GM21515 (cell line): ENCODE measurements around the gene MEIOB.
"Not testable (repeated sequence)": the region's sequence is repeated elsewhere in the genome, so short reads cannot be mapped to it uniquely, and the experiment has no call there.

Experiments
- ATAC-seq: cut with Tn5 transposase; IDR thresholded peaks from one replicate; pipeline ENCODE4 v1.9.1; 2021; ENCODE audit not compliant: unreplicated experiment

MEIOB gene

DNA sequence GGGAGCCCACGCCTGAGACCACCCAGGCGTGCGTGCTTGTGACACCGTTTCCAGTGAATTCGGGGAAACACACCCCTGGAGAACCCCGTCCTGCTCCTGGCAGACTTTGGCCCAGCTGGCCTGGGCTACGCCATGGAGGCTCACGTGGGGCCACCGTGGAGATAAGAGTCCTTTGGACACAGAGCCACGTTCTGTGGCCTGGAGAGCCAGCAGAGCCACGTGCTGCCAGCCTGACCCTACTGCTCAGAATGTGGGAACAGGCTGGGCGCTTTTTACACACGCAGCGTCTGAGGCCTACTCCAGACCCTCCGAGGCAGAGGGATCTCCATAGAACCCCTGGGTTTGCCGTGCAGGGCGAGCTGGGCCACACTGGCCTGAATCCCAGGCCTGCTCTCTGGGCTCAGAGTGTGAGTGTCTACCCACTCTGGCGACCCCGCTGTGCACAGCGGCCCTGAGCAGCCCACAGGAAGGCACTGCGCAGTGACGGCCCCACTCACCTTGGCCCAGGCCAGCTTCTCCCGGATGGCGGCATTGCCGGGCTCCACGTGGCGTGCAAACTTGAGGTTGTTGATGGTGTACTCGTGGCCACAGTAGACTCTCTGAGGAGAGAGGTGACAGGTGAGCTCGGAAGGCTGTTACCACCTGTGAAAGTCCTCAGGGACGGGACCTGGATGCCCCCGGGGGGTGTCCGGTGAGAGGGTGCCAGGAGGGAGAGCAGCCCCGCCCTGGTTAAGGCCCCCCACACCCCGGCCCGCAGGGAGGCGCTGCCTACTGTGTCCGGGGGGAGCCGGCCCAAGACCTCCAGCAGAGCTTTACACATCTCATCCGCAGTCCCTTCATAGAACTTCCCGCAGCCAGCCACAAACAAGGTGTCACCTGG lies 55.3 kb downstream of the MEIOB start:
- ATAC-seq: no peak

DNA sequence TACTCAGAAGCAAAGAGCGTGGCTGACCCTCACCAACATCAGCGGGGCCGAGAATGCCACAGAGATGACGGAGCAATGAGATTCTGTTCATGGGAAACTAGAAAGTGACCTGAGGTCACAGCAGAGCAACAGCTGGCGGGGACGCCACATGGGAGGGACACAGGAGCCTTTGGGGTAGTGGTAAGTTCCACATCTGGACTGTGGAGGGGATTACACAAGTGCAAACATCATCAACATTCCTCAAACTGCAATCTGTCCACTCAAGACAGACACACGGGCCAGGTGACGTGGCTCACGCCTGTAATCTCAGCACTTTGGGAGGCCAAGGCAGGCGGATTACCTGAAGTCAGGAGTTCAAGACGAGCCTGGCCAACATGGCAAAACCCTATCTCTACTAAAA lies 56.5 kb downstream of the MEIOB start:
- no peak for ATAC-seq

DNA sequence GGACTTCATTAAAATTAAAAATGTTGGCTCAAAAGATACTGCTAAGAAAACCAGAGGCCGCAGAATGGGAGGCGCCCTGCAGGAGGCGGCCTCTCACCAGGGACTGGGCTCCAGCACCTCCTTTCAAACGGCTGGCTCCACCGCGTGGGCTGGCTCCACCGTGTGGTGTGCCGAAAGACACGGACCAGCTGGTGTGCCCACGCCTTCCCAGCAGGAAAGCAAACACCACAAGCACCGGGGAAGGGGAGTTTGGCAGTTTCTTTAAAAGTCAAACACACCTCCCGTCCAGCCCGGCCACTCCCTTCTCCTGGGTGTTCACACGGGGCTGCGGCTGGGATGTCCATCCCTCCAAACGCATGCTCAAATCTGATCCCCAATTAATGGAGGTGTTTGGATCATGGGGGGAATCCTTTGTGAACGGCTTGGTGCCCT lies 59.2 kb downstream of the MEIOB start:
- ATAC-seq: no peak

DNA sequence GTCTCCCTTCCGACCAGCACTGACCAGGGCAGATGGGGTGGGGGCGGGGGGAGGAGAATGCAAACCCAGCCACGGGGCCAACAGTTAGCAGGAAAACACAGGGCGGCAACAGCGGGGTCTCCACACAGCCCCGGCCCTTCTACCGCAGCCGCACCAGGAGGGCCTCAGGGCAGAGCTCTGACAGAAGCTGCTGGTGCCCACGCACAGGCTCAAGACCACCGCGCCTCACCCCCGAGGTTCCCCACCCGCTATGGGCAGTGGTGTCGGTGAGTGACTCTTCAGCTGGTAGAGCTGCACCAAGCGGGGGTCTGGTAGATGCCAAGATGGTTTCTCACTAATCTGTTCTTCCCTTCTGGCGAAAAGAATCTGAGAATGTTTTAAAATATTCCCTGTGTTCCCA lies 61.4 kb downstream of the MEIOB start:
- no peak for ATAC-seq

DNA sequence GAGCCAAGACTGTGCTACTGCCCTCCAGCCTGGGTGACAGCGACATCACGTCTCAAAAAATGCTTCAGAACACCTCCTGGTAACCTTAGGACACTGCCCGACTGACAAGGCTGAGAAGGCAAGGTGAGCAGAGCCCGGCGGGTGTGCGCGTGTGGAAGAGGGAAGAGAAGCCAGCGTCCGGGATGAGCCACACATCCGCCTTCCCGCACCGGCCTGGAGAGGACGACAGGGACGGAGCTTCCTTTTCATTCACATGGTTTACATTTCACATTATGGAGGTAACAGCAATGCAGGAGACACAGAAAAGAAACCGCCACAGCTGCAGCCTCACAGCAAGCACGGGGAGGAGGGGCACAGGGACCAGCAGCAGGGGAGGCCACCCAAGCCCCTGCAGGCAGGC lies 61.9 kb downstream of the MEIOB start:
- ATAC-seq: no peak

DNA sequence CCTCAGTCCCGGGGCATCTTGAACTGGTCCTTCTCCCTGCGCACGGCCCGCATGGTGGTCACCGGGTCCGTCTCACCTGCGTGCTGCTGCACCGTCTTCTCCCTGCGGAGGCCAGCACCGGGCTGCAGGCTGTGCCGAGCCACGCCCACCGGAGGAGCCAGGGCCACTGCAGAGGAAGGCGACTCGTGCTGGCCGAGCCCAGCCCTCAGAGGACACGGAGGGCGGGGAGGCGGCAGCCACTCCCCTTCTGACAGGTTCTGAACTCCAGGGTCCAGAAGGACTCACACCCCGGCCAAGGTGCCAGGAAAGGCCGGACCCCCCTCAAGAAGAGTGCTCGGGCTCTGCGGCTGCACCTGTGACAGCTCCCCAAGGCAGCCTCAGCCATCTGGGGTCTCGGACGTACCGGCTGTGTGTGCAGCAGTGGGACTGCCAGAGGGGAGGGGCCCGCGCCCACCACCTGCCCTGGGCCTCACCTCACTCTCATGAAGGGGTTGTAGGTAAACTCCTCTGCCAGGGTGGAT lies 62.6 kb downstream of the MEIOB start:
- no peak for ATAC-seq

DNA sequence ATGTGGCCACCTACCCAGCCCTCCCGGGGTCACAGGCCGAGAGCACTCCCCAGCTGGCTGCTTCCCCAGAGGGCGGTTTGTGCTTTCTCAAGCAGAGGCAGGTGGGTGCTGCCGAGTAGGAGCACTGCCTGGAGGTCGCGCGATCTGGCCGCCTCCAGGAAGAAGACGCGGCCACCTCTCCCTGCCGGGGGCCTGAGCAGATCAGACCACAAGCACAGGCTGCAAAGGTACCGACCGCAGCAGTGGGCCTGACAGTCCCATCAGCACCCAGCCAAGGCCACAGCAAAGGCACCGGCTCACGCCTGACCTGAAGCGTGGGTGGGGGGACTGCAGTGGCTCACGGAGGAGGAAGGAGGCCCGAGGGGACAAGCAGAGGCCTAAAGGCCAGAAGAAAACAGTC lies 63.3 kb downstream of the MEIOB start:
- no peak for ATAC-seq

DNA sequence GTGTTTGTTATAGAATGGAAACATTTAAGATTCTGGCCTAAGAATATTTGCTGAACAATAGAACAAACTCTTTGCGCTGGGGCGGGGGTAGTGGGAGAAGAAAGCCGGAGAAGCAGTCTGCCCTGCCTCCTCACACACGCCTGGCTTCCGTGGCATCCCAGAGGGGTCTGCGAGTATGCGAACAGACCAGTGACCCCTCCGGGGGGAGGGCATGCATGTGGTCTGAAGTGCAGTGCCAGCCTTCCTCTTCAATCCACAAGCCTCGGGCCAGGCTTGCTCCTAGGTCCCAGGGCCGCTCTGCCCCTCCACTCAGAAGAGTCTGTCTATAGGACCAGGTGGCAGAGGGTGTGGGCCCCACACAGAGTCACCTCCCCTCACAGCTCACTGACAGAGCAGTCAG lies 64.3 kb downstream of the MEIOB start:
- ATAC-seq: no peak

DNA sequence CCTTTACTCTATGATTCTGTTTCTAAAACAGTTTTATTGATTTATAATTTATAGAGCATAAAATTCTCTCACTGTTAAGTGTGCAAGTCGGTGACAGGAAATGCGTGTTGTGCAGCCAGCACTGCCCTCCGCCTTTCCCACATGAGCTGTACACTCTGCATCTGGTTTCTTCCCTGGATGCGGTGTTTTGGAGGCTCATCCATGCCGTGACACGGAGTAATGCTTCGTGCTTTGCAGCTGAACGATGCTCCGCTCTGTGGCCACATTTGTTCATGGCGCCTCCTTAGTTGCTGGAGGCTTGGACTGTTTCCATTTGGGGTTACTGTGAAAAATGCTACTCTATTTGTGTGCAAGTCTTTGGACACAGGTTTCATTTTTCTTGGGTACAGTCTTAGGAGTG lies 71.3 kb downstream of the MEIOB start:
- ATAC-seq: no peak

DNA sequence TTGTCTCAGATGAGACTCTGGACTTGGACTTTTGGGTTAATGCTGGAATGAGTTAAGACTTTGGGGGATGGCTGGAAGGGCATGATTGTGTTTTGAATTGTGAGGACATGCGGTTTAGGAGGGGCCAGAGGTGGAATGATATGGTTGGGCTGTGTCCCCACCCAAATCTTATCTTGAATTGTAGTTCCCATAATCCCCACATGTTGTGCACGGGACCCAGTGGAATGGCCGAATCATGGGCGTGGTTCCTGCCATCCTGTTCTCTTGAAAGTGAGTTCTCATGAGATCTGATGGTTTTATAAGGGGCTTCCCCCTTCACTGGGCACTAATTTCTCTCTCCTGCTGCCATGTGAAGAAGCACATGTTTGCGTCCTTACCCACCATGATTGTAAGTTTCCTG lies 72.7 kb downstream of the MEIOB start:
- not testable (repeated sequence) for ATAC-seq

DNA sequence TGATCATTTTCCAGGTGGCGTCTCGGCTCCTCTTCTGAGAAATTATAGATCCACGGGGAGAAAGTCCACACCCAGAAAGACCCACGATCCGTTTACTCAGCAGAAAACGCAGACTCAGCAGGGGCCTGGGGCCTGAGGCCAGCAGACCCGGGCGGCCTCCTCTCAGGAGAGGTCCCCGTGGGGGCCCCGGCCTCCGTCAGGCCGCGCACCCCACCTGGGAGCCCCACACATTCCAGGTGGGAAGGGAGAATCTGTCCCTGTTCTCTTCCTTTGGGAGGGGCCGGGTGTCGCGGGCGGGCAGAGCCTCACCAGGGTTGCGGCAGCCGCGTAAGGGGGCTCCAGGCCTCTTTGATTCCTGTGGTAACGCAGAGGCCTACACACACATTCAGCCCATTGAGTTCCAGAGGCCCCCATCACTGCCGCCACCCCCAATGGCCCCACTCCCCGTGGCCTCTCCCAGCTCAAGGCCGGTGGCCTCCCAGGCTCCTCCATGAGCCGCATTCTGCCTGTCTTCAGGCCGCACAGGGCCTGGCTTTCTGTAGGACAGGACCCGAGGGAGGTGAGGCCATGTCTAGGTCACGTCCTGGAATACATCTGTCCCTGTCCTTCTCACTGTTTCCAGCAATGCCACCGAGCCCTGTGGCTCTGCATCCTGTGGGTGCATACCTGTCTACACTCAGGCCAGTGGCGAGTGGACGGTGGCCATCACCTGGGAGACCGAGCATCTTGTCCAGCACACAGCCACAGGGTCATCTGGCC lies 76.9 kb downstream of the MEIOB start:
- ATAC-seq: no peak

DNA sequence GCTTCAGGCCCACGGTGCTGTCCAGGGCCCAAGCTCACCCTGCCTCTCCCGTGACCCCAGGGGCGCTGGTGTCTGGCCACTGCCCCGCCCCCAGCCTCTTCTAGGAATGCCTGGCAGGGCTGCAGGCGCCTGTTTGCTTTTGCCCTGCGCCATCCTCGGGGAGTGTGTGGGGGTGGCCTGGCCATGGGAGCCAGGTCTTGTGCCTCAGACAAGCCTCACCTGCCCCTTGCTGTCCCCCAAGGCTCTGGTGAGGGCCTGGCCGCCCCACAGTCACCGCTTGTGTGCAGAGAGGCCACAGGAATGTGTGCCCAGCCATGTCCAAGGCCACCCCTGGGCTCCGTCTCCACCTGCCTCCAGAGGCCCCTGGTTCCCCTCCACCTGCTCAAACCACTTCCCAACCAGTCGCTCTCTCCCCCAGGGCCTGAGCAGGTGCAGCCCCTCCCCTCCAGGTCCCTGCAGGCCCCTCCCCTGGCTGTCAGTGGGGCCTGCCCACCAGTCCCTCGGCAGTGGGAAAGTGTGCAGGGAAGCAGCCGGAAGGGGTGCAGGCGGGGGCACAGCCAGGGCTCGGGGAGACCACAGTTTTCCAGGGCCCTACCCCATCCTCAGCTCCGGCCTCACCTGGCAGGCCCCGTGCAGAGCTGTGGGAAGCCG lies 77.6 kb downstream of the MEIOB start:
- ATAC-seq: no peak

DNA sequence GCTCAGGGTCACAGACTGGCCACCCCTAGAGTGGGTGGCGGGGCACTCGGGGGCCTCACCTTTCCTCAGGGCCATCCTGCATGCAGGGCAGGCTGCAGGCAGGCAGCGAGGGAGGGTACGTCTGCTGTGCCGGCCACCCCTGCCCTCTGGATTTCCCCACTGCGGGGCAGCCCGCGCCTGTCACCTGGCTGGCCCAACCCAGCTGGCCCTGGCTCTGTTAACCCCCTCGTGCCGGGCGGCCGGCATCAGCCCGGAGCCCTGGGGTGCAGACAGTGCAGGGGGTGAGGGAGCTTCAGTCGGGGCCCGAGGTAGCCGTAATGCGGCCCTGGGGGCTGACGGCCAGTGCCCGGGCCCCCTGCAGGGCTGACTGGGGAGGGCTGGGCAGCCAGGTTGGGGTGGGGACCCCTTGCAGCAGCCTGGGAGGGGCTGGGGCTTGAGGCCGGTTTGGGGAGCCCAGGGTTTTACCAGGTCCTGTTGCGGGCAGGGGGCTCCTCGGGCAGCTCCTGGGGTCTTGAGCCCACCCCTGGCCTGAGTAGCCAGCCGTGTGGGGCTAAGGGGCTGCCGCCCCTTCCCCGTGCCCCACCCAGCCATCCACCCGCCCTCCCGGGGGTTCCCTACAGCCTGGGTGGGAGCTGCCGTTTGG lies 78.3 kb downstream of the MEIOB start, which contains the start of gene IGFALS:
IGFALS (minus strand) TSS at position 128 of the 643 bp plus-strand sequence; CDS start at position 75, 53 bp downstream.
- ATAC-seq: no peak

DNA sequence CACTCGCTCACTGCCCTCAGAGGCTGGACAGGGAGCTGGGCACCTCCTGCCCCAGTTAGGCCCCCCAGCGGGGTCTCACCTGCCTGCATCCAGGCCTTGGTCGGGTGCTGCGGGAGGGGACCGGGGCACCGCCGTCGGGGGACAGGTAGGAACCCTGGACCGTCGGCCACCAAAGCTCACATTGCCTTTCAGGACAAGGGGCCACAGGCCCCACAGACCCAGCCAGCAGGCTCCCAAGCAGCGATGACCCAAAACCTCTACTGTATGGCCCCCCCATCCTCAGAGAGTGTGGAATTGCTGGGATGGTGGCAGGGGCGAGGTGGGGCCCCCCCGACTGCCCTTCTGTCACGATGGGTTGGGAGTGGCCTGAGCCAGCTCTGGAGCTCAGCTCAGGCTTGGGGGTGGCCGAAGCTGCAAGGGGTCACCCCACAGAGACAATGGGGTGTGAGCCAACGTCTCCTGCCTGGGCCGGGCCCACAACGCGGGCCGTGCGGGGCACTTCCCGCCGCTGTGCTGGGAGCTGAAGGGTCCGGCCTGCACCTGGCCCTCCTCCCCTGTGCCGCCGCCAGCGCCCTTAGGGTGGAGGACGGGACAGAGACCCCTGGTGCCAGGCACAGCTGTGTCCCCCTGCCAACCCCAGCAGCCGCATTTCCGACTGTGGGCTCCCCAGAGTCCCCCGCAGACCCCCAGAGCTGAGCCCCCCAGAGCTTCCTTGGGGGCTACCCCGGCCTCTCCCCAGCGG lies 79.0 kb downstream of the MEIOB start:
- ATAC-seq: no peak

DNA sequence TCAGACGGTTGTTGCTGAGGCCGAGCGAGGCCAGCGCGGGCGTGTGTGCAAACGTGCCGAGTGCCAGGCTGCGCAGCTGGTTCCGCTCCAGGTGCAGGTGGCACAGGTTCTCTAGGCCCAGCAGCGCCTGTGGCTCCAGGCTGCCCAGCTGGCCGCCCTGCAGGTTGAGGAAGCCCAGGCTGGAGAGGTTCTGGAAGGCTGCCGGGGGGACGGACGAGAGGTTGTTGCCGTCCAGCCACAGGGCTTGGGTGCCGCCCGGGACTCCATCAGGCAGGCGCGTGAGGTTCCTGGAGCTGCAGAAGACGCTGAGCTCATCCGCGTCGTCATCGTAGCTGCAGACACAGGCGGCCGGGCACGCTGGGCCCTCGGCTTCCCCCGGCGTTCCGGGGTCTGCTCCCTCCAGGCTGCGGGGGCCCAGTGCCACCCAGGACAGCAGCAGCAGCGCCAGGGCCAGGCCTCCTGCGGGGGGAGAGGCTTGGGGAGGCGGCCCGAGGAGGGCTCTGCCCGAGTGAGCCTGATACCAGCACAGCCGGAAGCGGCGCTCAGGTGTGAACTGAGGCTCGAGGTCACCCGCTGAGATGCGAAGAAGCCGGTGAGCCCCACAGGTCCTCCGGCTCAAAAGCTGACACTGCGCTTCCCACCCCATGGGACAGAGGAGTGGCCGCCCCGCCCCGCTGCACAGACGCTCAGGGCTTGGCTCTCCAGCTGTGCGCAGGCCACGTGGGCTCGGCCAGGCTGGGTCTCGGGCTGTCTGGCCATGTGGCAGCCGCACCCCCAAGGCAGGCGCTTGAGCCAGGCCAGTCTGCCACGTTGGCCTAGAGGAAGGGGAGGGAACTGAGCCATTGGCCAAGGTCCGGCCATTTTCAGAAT lies 79.8 kb downstream of the MEIOB start:
- ATAC-seq: no peak

DNA sequence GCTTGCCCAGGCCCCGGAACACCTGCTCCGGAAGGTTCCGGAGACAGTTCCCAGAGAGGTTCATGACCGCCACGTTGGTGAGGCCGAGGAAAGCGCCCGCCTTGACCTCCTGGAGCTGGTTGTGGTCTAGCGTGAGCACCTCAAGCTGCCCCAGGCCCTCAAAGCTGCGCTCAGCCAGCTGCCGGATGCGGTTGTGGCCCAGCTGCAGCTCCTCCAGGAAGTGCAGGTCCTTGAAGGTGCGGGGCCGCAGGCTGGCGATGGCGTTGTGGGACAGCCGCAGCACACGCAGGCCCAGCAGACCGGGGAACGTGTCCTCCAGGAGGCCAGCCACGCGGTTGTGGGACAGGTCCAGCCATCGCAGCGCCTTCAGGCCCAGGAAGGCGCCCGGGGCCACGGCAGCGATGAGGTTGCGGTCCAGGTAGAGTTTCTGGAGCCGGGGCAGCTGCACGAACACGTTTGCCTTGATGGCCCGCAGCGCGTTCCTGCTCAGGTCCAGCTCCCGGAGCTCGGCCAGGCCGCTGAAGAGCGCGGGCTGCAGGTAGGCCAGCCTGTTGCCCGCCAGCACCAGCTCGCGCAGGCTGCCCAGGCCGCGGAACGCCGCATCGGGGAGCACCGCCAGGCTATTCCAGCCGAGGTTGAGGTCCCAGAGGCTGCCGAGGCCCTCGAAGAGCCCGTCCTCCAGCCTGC lies 80.6 kb downstream of the MEIOB start:
- no peak for ATAC-seq

DNA sequence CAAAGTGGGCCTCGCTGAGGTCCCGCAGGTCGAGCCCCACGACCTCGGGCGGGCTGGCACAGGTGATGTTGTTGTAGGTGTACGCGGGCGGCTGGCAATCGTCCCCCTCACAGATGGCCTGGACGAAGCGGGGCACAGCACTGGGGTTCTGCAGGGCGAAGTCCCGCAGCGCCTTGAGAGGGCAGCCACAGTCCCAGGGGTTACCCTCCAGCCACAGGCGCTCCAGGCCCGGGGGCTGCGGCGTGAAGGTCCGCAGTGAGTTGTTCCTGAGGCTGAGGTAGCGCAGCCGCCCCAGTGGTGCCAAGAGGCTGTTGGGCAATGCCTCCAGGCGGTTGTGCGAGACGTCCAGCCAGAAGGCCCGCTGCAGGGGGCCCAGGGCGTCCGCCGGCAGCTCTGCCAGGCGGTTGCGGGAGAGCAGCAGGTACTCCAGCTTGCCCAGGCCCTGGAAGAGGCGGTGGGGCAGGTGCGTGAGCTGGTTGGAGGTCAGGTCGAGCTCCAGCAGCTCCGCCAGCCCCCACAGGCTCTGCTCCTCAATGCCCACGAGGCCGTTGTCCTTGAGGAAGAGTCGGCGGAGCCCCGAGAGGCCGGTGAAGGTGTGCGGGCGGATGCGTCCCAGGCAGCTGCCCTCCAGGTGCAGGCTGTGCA lies 81.2 kb downstream of the MEIOB start:
- ATAC-seq: no peak

DNA sequence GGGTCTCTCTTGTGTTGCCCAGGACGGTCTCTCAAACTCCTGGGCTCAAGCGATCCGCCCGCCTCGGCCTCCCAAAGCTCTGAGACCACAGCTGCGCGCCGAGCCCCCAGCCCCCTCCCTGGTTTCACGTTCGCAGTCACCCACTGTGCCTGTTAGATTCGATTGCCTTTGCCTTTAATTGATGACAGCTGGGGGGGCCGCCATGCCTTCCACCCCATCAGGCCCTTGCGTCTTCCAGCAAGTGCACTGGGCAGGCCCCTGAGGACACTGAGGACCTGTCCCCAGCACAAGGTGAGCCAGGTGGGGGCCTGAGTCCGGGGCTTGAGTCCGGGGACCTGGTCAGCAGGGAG lies 81.7 kb downstream of the MEIOB start:
- no peak for ATAC-seq
